LNCaP clone FGC (cell line): ENCODE data around the gene KLHL22.

Experiments
- DNase-seq: peaks from one replicate; pipeline ENCODE4 v3.0.0-alpha.2; 2011; ENCODE audit warnings: low read depth
- H3K4me3 ChIP-seq: 2 replicates; pipeline ENCODE4 v1.5.1; 2011; ENCODE audit warnings: mild to moderate bottlenecking, low read depth, low read length, control low read depth
- TF ChIP-seq, protein P1 (sequence below): IDR thresholded peaks from 2 replicates; pipeline ENCODE4 v1.5.1; 2012; ENCODE audit warnings: mild to moderate bottlenecking; ENCODE audit not compliant: control insufficient read depth, insufficient read depth; ENCODE audit errors: extremely low read depth

KLHL22 gene

DNA sequence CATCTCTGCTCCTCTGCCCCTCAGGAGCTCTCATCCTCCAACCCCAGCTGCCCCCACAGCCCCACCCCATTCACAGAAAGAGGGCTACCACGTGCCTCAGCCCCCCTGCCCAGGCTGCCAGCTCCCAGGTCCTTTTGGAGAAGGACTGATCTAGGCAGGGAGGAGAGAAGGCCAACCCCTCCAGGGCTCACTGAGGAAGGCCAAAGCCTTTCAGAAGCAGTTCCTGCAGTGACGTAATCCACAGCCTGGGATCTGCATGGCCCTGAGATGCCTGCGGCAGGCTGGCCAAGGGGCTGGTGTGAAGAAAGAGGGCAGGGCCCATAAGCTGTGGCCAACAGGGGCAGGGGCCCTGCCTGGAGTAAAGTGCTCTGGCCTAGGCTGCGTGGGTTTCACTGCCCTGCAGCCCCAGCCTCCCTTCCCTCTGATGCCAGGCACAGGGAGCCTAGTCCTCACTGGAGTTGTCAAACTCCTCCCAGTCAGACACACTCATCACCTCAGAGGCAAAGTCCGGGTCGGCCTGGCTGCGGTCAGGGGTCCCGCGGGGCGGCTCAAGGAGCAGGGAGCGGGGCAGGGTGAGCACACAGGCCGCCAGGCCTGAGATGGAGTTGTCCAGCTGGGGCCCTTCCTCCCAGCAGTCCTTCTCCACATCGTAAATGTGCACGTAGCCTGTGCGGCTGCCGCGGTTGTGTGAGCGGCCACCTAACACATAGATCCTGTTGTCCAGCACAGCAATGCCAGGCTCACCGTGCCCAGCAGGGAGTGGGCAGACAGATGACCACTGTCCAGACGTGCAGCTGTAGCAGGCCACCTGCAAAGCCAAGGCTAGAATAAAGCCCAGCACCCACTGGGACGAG is 53.7 kb downstream of the KLHL22 start:
- TF ChIP-seq, protein P1, sequence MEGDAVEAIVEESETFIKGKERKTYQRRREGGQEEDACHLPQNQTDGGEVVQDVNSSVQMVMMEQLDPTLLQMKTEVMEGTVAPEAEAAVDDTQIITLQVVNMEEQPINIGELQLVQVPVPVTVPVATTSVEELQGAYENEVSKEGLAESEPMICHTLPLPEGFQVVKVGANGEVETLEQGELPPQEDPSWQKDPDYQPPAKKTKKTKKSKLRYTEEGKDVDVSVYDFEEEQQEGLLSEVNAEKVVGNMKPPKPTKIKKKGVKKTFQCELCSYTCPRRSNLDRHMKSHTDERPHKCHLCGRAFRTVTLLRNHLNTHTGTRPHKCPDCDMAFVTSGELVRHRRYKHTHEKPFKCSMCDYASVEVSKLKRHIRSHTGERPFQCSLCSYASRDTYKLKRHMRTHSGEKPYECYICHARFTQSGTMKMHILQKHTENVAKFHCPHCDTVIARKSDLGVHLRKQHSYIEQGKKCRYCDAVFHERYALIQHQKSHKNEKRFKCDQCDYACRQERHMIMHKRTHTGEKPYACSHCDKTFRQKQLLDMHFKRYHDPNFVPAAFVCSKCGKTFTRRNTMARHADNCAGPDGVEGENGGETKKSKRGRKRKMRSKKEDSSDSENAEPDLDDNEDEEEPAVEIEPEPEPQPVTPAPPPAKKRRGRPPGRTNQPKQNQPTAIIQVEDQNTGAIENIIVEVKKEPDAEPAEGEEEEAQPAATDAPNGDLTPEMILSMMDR, result no peak
- DNase-seq, result no peak
- H3K4me3 ChIP-seq, result no peak overlapping the region

DNA sequence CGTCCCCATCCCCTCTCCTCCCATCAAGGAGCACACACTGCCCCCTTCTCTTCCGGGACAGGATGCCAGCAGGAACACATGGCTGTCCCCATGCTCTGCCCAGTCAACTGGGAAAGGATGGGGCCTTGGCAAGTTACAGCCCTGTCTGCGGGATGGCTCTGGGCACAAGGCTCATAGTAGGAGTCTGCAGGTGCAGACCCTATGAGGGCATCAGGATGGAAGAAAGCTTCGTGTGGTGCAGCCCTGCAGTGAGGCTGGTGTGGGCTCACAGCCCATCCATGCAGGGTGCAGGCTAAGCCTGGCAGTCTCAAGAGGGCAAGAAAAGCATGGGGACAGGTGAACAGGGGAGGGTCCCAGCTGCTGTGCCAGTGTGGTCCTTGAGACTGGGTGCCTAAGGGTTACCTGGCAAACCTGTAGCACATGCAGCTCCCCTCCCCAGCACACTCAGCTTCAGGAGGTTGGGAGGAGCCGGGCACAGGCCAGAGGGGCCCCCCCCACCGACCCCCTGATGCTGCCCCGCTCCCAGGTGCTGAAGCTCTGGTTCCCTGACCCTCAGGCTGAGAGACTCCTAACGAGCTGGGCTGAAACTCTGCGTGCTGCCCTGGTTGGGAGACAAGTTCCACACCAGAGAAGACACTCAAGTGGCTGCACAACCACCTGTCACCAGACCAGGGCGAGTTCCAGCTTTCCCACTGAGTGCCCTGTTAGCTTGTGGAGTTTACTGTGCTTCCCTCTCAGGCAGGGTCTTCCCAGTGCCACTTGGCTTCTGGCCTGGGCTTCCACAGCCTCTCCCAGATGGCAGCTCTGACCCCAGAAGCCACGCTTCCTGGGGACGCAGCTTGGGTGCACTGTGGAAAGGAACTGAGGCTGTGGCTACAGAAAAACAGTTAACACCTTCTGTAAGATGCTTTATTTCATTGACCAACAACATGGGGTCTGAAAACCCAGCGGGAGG is 54.7 kb downstream of the KLHL22 start:
- TF ChIP-seq, protein P1, result no peak
- no peak for DNase-seq
- no peak overlapping the region for H3K4me3 ChIP-seq

DNA sequence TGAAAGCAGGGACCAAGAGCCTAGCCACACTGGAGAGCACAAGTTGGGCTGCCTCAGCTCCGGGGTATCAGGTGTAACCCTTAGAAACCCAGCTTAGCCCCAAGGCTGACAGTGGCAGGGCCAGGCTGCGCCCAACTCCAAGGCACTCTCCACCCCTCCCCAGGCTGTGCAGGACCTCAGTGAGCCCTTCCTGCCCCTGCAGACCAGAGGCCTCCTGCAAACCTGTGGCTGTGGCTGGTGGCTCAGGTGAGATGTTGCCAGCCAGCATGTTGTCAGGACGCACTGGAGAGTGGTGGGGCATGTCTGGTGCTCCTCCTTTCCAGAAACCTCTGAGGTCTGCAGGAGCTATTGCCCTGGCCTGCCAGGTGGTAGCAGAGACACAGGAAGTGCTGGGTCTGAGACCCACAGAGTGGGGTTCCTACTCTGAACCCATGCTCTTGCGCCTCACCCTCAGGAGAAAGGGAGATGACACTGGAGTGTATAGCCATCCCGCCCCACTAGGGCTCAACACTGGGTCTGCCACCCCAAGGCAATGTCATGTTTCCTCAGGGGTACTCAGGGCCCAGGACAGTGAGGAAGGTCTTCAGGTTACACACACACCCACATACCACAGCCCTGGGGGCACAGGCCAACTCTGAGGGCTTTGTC is 55.5 kb downstream of the KLHL22 start:
- no peak for DNase-seq
- TF ChIP-seq, protein P1, result no peak

DNA sequence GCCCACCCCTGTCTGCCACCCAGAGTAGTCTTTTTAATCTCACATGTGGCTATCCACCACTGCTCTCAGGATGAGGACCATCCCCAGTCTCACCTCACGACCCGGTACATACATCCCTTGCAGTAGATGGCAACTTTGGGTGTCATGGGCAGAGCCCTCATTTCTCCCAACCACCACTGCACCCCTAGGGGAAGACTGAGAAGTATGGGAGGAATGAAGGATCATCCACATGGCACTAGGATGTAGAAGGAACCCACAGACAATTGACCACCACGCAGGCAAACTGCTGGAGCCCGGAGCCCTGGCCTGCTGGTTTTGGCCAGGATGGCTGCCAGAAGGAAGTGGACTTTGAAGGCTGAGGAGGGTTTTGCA is 56.1 kb downstream of the KLHL22 start:
- no peak for DNase-seq
- TF ChIP-seq, protein P1, result no peak
- H3K4me3 ChIP-seq, result no peak overlapping the region

More for the DNA sequence above, 55.5 kb downstream of the KLHL22 start:
- H3K4me3 ChIP-seq, result no peak overlapping the region

DNA sequence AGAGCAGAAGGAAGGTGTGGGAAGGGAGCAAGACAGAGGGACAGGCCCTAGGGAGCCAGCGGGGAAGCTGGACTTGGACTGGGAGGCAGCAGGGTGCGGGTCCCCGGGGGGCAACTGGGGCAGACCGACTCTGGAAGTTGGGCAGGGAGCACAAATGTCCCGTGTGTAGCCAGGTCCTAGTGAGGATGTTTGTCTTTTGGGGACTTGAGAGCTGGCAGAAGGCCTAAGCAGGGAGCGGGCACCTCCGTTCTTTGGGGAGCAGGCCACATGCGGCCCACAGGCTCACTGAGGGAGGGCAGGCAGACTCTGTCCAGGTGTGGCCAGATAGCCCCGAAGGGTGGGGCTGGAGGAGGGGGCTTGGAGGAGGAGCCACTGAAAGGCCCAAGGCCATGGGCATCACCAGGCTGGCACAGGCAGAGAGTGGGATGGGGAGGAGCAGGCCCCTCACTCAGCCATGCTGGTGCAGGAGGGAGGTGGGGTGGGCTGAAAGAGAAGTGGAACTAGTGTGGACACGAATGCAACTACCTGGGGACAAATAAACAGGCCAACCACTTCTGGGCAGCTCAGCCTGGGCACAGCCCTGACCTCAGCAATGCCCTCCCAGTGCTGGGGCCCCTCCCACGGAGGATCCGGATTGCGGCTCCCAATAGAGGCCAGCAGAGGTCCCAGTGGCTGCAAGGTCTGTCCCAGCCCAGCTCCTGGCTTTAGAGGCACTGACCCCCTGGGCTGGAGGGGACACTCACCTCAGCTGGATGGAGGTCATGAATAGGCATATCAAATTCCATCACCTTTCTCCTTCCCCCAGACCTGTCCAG is 56.7 kb downstream of the KLHL22 start:
- TF ChIP-seq, protein P1, result no peak
- no peak for DNase-seq
- no peak overlapping the region for H3K4me3 ChIP-seq

DNA sequence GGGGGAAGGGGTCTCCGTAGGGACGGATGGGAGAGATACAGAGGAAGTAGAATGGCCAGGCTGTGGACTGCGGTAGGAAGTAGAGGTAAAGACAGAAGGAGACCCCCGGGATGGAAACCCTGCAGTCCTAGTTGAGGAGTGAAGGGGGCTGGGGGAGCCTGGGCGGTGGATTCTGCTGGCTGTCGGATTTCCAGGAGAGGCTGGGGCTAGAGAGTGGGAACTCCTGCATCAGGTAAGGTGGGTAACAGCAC is 57.2 kb downstream of the KLHL22 start:
- DNase-seq, result no peak
- TF ChIP-seq, protein P1, result no peak
- H3K4me3 ChIP-seq, result no peak overlapping the region
